ENCODE data around the gene SYCP3. TPM values are rescaled to one million over a fixed set of nuclear protein-coding genes. Genes with fewer than 3 reads are reported as not detected.

Gene SYCP3
- total RNA-seq, 1 donor from 2014 or later: not detected

DNA sequence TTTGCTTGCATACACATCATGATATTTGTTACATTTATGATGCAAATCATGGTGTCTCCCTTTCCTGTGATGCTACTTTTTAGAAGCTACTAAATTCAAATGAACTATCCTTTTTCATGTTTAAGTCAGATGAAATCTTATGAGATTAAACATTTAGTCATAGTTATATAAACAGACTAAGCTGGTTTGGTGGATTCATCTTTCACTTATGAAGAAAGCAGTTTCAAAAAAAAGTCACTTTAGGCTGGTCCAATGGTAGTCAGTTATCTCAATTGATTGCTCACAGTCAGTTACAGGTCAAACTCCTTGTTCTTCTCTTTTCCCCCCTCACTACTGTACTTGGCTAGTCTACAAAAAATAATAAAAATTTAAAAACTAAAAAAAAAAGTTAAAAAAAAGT, 19.7 kb downstream of the SYCP3 start:
- Histone ChIP-seq H3K27me3 (ENCODE audit: control insufficient read depth, insufficient read depth, low read length) (no peaks in the 10 kb centered on the region), H3K4me3 (ENCODE audit: low read depth, low read length) (no peak overlapping the region), H3K36me3 (ENCODE audit: control insufficient read depth, insufficient read depth, low read length) (no peaks in the 10 kb centered on the region)
- DNase-seq (ENCODE audit: low read depth): no peak
- no peak for TF ChIP-seq CTCF (IDR thresholded peaks at IDR 0.05; ENCODE audit: insufficient read depth, low read length, poor library complexity, severe bottlenecking)

- no peaks in the 10 kb centered on the region for H3K27me3 ChIP-seq (ENCODE audit: control insufficient read depth, insufficient read depth, low read length)
- no peak for TF ChIP-seq CTCF (IDR thresholded peaks at IDR 0.05; ENCODE audit: insufficient read depth, low read length, poor library complexity, severe bottlenecking)
- H3K4me3 ChIP-seq (ENCODE audit: low read depth, low read length): no peak overlapping the region
- DNase-seq (ENCODE audit: low read depth): no peak
- no peaks in the 10 kb centered on the region for H3K36me3 ChIP-seq (ENCODE audit: control insufficient read depth, insufficient read depth, low read length)
These were observed 24.3 kb downstream of the SYCP3 start for GRCh38 chr12:101714877-101715444.

- Histone ChIP-seq H3K4me3 (ENCODE audit: low read depth, low read length) (no peak overlapping the region), H3K36me3 (ENCODE audit: control insufficient read depth, insufficient read depth, low read length) (no peaks in the 10 kb centered on the region), H3K27me3 (ENCODE audit: control insufficient read depth, insufficient read depth, low read length) (no peaks in the 10 kb centered on the region)
- no peak for TF ChIP-seq CTCF (IDR thresholded peaks at IDR 0.05; ENCODE audit: insufficient read depth, low read length, poor library complexity, severe bottlenecking)
- no peak for DNase-seq (ENCODE audit: low read depth)
These were observed 25.3 kb downstream of the SYCP3 start for GRCh38 chr12:101713930-101714329.

DNA sequence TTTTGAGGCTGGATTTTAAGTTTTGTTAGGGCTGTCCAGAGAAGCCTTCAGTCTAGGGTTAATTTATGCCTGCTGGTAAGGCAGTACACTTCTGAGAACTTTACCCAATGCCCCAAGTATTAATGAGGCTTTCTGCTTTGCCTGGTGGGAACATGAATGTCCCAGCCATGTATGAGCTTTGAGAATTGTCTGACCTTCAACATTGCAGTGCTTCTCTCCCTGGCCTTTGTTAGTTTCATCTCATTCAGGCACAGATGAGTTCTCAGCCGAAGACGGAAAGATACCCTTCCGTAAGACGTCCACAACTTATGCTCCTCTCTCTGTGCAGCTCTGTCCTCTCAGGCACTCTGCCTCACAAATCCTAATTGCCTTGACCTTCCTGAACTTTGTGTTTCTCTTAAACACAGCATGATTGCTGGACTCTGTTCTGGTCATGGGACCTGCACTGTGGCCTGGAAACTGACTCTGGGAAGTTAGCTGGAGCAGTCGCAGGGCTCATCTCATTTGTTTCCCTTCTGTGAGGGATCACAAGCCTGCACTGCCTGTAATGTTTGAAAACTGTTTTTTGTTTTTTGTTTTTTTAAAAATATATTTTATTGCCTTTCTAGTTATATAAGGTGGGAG, 26.1 kb downstream of the SYCP3 start:
- Histone ChIP-seq H3K27me3 (ENCODE audit: control insufficient read depth, insufficient read depth, low read length) (no peaks in the 10 kb centered on the region), H3K36me3 (ENCODE audit: control insufficient read depth, insufficient read depth, low read length) (no peaks in the 10 kb centered on the region), H3K4me3 (ENCODE audit: low read depth, low read length) (no peak overlapping the region)
- TF ChIP-seq CTCF (IDR thresholded peaks at IDR 0.05; ENCODE audit: insufficient read depth, low read length, poor library complexity, severe bottlenecking): no peak
- DNase-seq (ENCODE audit: low read depth): no peak

GRCh38 chr12:101710288-101710687, 29.0 kb downstream of the SYCP3 start:
- no peak for DNase-seq (ENCODE audit: low read depth)
- H3K36me3 ChIP-seq (ENCODE audit: control insufficient read depth, insufficient read depth, low read length): no peaks in the 10 kb centered on the region
- TF ChIP-seq CTCF (IDR thresholded peaks at IDR 0.05; ENCODE audit: insufficient read depth, low read length, poor library complexity, severe bottlenecking): no peak
- H3K4me3 ChIP-seq (ENCODE audit: low read depth, low read length): no peak overlapping the region
- no peaks in the 10 kb centered on the region for H3K27me3 ChIP-seq (ENCODE audit: control insufficient read depth, insufficient read depth, low read length)
